ACHN (cell line): Measurements from ENCODE around the gene ISYNA1.
"Not testable (repeated sequence)": the region's sequence is repeated elsewhere in the genome, so short reads cannot be mapped to it uniquely, and the experiment has no call there.

Experiments
- DNase-seq: peaks from one replicate; pipeline ENCODE4 v3.0.0-alpha.2; 2015
- in situ Hi-C: cut with HindIII; loops from 2 replicates; pipeline ENCODE4 v1.10.0; 2017; ENCODE audit warnings: low sequenced_read_pairs, low pct_ligation_motif_present, low pct_unique_long_range_greater_than_20kb

The ISYNA1 gene

GRCh38 chr19:18408053-18408476, 29.9 kb downstream of the ISYNA1 start:
- in situ Hi-C loops, result no loop called here
- peak; percentile 95 for DNase-seq

GRCh38 chr19:18406749-18407148, 31.2 kb downstream of the ISYNA1 start:
- in situ Hi-C loops, result no loop called here
- no peak for DNase-seq

GRCh38 chr19:18405754-18406153, 32.2 kb downstream of the ISYNA1 start:
- DNase-seq, in situ Hi-C loops: not testable (repeated sequence)

GRCh38 chr19:18402455-18403248, 35.3 kb downstream of the ISYNA1 start:
- DNase-seq, in situ Hi-C loops: not testable (repeated sequence)

GRCh38 chr19:18401580-18402112, 36.3 kb downstream of the ISYNA1 start:
- peak; percentile 88 for DNase-seq
- in situ Hi-C loops, result no loop called here

GRCh38 chr19:18399008-18399407, 38.9 kb downstream of the ISYNA1 start:
- in situ Hi-C loops, result no loop called here
- DNase-seq, result no peak

- in situ Hi-C loops, result no loop called here
- DNase-seq, result no peak
Observed at GRCh38 chr19:18397242-18398202, 40.4 kb downstream of the ISYNA1 start, which contains the start of gene LRRC25. Gene LRRC25, minus strand, starts transcription at chr19:18397622. Its CDS starts 659 bp downstream, at chr19:18396963.

- in situ Hi-C loops, result no loop called here
Observed at GRCh38 chr19:18396471-18397241, 41.3 kb downstream of the ISYNA1 start.

GRCh38 chr19:18393836-18394235, 44.1 kb downstream of the ISYNA1 start:
- in situ Hi-C loops, result no loop called here
- DNase-seq, result no peak

More at GRCh38 chr19:18396471-18397241, 41.3 kb downstream of the ISYNA1 start:
- no peak for DNase-seq

- in situ Hi-C loops, result no loop called here
- no peak for DNase-seq
Observed at GRCh38 chr19:18392926-18393325, 45.0 kb downstream of the ISYNA1 start.

GRCh38 chr19:18392417-18392816, 45.5 kb downstream of the ISYNA1 start:
- DNase-seq, result no peak
- in situ Hi-C loops, result no loop called here

- in situ Hi-C loops, result no loop called here
- DNase-seq, result no peak
Observed at GRCh38 chr19:18391509-18392075, 46.3 kb downstream of the ISYNA1 start.

- peak; percentile 73 for DNase-seq
- in situ Hi-C loops, result no loop called here
Observed at GRCh38 chr19:18390065-18390907, 47.6 kb downstream of the ISYNA1 start.

GRCh38 chr19:18389726-18390064, 48.2 kb downstream of the ISYNA1 start:
- DNase-seq, result no peak
- in situ Hi-C loops, result no loop called here

- no peak for DNase-seq
- in situ Hi-C loops, result no loop called here
Observed at GRCh38 chr19:18388960-18389725, 48.8 kb downstream of the ISYNA1 start.

- in situ Hi-C loops, result no loop called here
- no peak for DNase-seq
Observed at GRCh38 chr19:18388100-18388959, 49.6 kb downstream of the ISYNA1 start.
